CD4-positive, alpha-beta T cell treated with Interleukin-10 for 1 hour (primary cell): ENCODE data around the gene ATXN1.

ENCODE experiments used
- DNase-seq: peaks from one replicate; pipeline ENCODE4 v3.0.0-alpha.2; 2020

ATXN1 gene

GRCh38 chr6:16596616-16597331 lies 164.5 kb downstream of the ATXN1 start:
- no peak for DNase-seq

- DNase-seq, result no peak
These were observed 165.6 kb downstream of the ATXN1 start for GRCh38 chr6:16595514-16596120.

DNA sequence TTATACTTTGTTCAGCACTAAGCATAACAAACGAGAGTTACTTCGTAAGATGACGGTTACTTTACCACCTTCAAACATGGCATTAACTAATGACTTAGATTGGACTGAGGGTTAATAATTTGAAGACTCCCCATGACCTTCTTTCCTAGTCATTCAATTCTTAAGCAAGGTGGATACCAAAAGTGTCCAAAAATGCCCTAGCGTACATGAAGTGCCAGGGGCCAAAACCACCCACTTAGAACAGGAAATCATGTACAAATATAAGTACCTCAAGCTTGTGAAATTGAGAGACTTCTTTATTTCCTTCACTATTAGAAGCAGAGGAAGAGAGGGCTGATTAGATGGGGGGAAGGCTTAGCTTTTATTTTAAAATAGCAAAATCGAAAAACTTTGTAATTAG lies 166.4 kb downstream of the ATXN1 start:
- DNase-seq, result no peak

DNA sequence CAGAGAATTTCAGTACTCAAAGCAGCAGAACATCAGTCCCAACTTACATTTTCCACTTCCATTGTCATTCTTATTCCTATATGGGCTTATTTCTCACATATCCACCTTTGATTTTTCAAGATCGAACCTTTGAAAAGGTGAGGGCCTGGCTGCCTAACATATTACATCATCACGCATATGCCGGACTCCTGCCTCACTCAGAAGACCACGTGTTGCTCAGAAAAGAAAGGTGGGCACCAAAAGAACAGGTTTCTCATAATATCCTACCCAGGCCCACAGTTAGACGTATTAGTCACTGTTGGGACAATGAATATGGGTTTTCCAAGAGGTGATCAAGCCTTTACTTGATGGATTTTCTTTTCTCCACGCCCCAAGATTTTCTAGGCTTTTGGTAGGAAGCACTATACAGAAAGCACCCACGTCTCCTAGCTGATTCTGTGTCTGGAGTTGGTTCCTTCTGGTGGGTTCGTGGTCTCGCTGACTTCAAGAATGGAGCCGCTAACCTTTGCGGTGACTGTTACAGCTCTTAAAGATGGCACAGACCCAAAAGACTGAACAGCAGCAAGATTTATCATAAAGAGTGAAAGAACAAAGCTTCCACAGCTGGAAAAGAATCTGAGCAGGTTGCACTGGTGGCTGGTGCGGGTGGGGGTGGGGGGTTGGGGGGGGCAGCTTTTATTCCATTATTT lies 168.9 kb downstream of the ATXN1 start:
- DNase-seq, result no peak

GRCh38 chr6:16591396-16592222 lies 169.7 kb downstream of the ATXN1 start:
- DNase-seq, result no peak

DNA sequence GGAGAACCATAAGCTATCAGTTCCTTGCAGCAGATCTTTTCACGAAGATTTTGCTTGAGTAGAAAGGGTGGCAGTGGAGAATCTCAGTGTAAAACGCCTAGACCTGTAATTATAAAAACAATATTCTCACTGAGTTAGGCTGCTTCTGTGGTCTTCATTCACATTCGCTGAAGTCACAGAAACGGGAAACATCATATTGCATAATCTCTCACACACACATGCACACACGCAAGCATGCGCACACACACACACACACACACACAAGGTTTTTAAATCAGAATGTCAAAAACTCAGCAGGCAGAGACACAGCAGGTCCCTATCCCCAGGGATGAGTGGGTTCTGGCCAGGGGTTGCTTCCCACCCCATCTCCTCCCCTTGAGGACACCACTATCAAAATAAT lies 175.5 kb downstream of the ATXN1 start:
- no peak for DNase-seq

DNA sequence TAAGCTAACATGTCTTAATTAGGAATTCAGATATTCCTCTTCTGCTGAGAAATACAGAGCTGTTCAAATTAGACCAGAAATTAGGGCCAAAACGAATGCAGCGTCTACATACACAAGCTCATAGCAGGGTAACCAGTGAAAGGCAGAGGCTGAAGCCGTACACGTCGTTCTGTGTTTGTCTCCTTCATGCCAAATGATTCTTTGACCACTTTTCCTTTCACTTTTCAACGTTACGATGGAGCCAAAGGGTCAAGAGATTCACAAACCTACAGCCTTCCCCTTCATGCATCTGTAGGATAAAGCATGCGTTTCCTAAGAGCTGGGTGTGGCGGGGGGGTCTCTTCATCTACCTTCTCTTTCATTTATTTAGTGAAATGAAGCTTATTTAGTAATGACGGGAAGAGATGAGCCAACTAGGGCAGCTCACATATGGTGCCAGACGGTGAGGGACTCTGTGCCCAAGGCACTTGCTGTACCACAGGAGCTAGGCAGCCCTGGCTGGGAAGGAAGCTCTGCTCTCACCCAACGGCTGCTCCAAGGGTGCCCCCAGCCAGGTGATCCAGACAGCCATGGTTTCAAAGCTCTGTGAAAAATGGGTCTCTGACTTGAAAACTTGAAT lies 178.0 kb downstream of the ATXN1 start:
- no peak for DNase-seq

- no peak for DNase-seq
These were observed 178.7 kb downstream of the ATXN1 start for GRCh38 chr6:16582446-16583143.

- no peak for DNase-seq
These were observed 182.5 kb downstream of the ATXN1 start for GRCh38 chr6:16578695-16579285.

- DNase-seq, result no peak
These were observed 184.6 kb downstream of the ATXN1 start for GRCh38 chr6:16576451-16577368.

- no peak for DNase-seq
These were observed 185.6 kb downstream of the ATXN1 start for GRCh38 chr6:16575655-16576054.

- no peak for DNase-seq
These were observed 188.3 kb downstream of the ATXN1 start for GRCh38 chr6:16572943-16573342.

- DNase-seq, result no peak
These were observed 188.9 kb downstream of the ATXN1 start for GRCh38 chr6:16572317-16572716.

DNA sequence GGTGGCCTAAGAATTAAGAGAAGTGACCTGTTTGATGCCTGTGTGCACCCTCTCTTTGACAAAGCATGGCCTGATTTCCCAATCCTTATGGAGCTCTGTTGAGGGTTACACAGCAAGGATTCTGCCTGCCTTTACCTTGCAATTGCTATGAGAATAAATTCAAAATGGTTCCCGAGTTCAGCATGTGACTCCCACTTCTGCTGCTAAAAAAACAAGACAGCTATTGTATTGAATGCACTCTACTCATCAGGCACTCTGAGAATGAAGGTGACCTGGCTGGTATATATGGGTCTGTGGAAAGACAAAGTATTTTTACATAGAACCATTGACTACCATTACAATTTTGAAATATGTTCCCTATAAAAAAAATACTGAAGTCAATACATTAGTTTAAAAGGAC lies 190.3 kb downstream of the ATXN1 start:
- DNase-seq, result no peak

- DNase-seq, result no peak
These were observed 191.1 kb downstream of the ATXN1 start for GRCh38 chr6:16570221-16570553.

GRCh38 chr6:16568128-16568527 lies 193.1 kb downstream of the ATXN1 start:
- no peak for DNase-seq

- no peak for DNase-seq
These were observed 194.2 kb downstream of the ATXN1 start for GRCh38 chr6:16567071-16567470.

- no peak for DNase-seq
These were observed 196.8 kb downstream of the ATXN1 start for GRCh38 chr6:16564436-16564835.

DNA sequence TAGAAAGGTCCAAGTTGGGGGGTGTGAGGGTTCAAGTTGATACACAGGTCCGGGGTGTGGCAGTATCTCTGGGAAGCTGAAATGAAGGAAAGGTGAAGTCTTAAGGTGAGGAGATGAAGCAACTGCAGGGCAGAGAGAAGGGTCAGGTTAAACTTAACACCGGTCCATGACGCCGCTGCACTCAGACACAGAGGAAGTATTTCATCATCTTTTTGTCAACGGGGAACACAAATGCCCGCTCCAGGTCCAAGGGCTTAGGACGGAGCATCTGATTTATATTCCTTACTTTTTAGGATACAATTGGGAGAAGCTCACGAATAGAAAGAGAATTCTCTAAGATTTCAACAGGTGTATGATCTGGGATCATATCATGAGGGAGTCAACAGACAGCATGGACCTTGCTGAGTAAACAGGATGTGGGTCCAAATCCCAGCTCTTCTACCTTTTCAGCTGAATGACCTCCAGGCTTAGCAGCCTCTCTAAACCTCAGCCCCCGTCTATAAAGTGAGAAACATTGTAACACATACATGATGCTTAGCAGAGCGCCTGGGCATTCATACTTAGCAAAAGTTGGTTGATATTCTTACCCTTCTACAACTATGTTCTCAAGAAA lies 197.5 kb downstream of the ATXN1 start:
- DNase-seq, result no peak

DNA sequence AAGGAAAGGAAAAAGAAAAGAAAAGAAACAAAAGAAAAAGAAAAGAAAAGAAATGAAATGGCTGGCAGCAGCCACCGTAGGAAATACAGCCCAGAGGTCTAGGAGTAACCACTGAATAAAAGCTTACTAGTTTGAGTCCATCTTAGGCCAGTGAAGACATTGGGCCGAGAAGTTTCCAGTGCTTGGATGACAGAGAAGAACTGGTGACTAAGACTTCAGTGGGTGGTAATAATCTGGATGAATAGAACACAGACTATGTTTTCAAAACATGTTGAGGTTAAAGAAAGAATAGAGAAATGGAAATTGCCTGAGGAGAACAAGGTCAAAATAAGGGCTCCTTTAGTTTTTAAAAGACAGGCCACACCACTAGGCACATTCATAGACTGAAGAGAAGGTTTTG lies 198.8 kb downstream of the ATXN1 start:
- DNase-seq, result no peak
